Panc1 (cell line): ENCODE results near the gene CMKLR1. TPM values are rescaled to one million over a fixed set of nuclear protein-coding genes. Genes with fewer than 3 reads are reported as not detected.

Experiments used
- ATAC-seq: fragments of 200-7000 bp; cut with Tn5 transposase; 2 replicates; pipeline ENCODE4 v1.9.1; 2020; ENCODE audit warnings: mild to moderate bottlenecking, moderate library complexity
- BruUV-seq: library from RNA; stranded (reverse); fragments of 400-500 nt; replicated peaks from 2 replicates; lab custom pipeline; 2021; lab: Mats Ljungman, UMichigan
- CTCF ChIA-PET: fragments of 300-600 bp; sonication (Branson Sonifier 250); formaldehyde crosslinking; loops from one replicate; lab custom pipeline; 2022; ENCODE audit warnings: antibody characterized with exemption; lab: Charles Lee
- POLR2A ChIA-PET: fragments of 300-600 bp; sonication (Branson Sonifier 250); formaldehyde crosslinking; loops from one replicate; lab custom pipeline; 2022; ENCODE audit warnings: antibody characterized with exemption; lab: Charles Lee
- DNase-seq: peaks from one replicate; pipeline ENCODE4 v3.0.0-alpha.2; 2010; ENCODE audit warnings: low read depth, low spot score
- H3K27ac ChIP-seq: 2 replicates; pipeline ENCODE4 v1.5.1; 2011; ENCODE audit warnings: mild to moderate bottlenecking, low read length, inconsistent platforms
- H3K27me3 ChIP-seq: fragments of 200-500 bp; sonication (Bioruptor generic); 2 replicates; pipeline ENCODE4 v1.6.0; 2014; ENCODE audit warnings: low read length, inconsistent platforms; ENCODE audit not compliant: control insufficient read depth, insufficient read depth
- H3K36me3 ChIP-seq: fragments of 200-500 bp; sonication (Bioruptor generic); 2 replicates; pipeline ENCODE4 v1.5.1; 2014; ENCODE audit warnings: inconsistent platforms, mild to moderate bottlenecking, low read length, moderate library complexity; ENCODE audit not compliant: control insufficient read depth, insufficient read depth
- H3K4me1 ChIP-seq: 2 replicates; pipeline ENCODE4 v1.5.1; 2011; ENCODE audit warnings: inconsistent platforms, mild to moderate bottlenecking, low read length, moderate library complexity; ENCODE audit not compliant: control insufficient read depth, insufficient read depth
- H3K4me3 ChIP-seq, 2 experiments: 2 replicates each; pipeline ENCODE4 v1.5.1; 2011 to 2012; ENCODE audit warnings: low read depth in 2 of 2, low read length in 2 of 2, mild to moderate bottlenecking in 2 of 2, inconsistent platforms in 1 of 2, moderate library complexity in 1 of 2
- H3K9me3 ChIP-seq: fragments of 200-500 bp; sonication (Bioruptor generic); 2 replicates; pipeline ENCODE4 v1.5.1; 2014; ENCODE audit warnings: low read depth, mild to moderate bottlenecking, inconsistent platforms, low read length, moderate library complexity; ENCODE audit not compliant: control insufficient read depth, insufficient read depth
- CTCF ChIP-seq: fragments of 450-650 bp; IDR thresholded peaks from 2 replicates; pipeline ENCODE4 v1.5.1; 2017; ENCODE audit warnings: mild to moderate bottlenecking
- POLR2AphosphoS5 ChIP-seq: IDR thresholded peaks from 2 replicates; pipeline ENCODE4 v1.6.1; 2012; ENCODE audit warnings: mild to moderate bottlenecking, low read depth, low read length, moderate library complexity
- REST ChIP-seq, 2 experiments: IDR thresholded peaks; 2 replicates each; pipeline ENCODE4 v1.6.1; 2011 to 2012; ENCODE audit warnings: low read depth in 2 of 2, control low read depth in 1 of 2, low read length in 1 of 2, mild to moderate bottlenecking in 1 of 2, moderate library complexity in 1 of 2; ENCODE audit not compliant: insufficient read depth in 1 of 2
- SIN3A ChIP-seq: IDR thresholded peaks from 2 replicates; pipeline ENCODE4 v1.6.1; 2012; ENCODE audit warnings: low read depth, mild to moderate bottlenecking, low read length, moderate library complexity, borderline replicate concordance; ENCODE audit not compliant: insufficient read depth
- TCF7L2 ChIP-seq: IDR thresholded peaks from 2 replicates; pipeline ENCODE4 v1.6.1; 2011; ENCODE audit warnings: mild to moderate bottlenecking, low read depth, low read length, inconsistent platforms
- in situ Hi-C: cut with HindIII; loops from 2 replicates; pipeline ENCODE4 v1.10.0; 2016; ENCODE audit warnings: low sequenced_read_pairs, low pct_unique_long_range_greater_than_20kb
- intact Hi-C: fragments of 100-400 bp; cut with micrococcal nuclease; formaldehyde crosslinking; loops from one replicate; pipeline ENCODE4 v1.10.0; 2022; ENCODE audit not compliant: unreplicated experiment
- total RNA-seq: library from RNA; stranded (reverse); gene quantifications from one replicate; pipeline ENCODE4 v1.2.1, GENCODE V29; 2021; ENCODE audit not compliant: unreplicated experiment

Gene CMKLR1
- total RNA-seq, 1 experiment from 2014 or later: 0.03 TPM

- in situ Hi-C loops: no loop called here
Observed at GRCh38 chr12:108360057-108360456, 20.9 kb upstream of the CMKLR1 start.

GRCh38 chr12:108358580-108358965 is 19.5 kb upstream of the CMKLR1 start:
- intact Hi-C loops: no loop called here
- Histone ChIP-seq H3K4me1 (no peaks in the 10 kb centered on the region), H3K36me3 (no peaks in the 10 kb centered on the region), H3K27me3 (no peaks in the 10 kb centered on the region), H3K27ac (no peak overlapping the region), H3K9me3 (no peaks in the 10 kb centered on the region), H3K4me3 (no peak overlapping the region)
- CTCF ChIA-PET: no interaction called here
- no peak for ATAC-seq
- BruUV-seq: no TSS peak
- in situ Hi-C loops: no loop called here
- no peak for DNase-seq
- POLR2A ChIA-PET: no interaction called here
- no peak for TF ChIP-seq POLR2AphosphoS5
- no peak for TF ChIP-seq CTCF
- no peak for TF ChIP-seq SIN3A
- TF ChIP-seq REST (IDR thresholded peaks at IDR 0.05; ENCODE audit: insufficient read depth in 1 of 2, low read depth in 2 of 2, low read length in 1 of 2): no peak
- no peak for TF ChIP-seq TCF7L2

More at GRCh38 chr12:108360057-108360456, 20.9 kb upstream of the CMKLR1 start:
- ChIA-PET POLR2A (no interaction called here), CTCF (no interaction called here)
- intact Hi-C loops: no loop called here
- Histone ChIP-seq H3K36me3 (no peaks in the 10 kb centered on the region), H3K9me3 (no peaks in the 10 kb centered on the region), H3K27me3 (no peaks in the 10 kb centered on the region), H3K4me3 (no peak overlapping the region), H3K4me1 (no peaks in the 10 kb centered on the region), H3K27ac (no peak overlapping the region)
- no TSS peak for BruUV-seq
- DNase-seq: no peak
- no peak for ATAC-seq
- no peak for TF ChIP-seq CTCF
- TF ChIP-seq SIN3A: no peak
- TF ChIP-seq TCF7L2: no peak
- no peak for TF ChIP-seq POLR2AphosphoS5
- no peak for TF ChIP-seq REST (IDR thresholded peaks at IDR 0.05; ENCODE audit: insufficient read depth in 1 of 2, low read depth in 2 of 2, low read length in 1 of 2)
